ENCODE results near the gene HINT3.
"Not testable (repeated sequence)": the region's sequence is repeated elsewhere in the genome, so short reads cannot be mapped to it uniquely, and the experiment has no call there.

HINT3 gene

DNA sequence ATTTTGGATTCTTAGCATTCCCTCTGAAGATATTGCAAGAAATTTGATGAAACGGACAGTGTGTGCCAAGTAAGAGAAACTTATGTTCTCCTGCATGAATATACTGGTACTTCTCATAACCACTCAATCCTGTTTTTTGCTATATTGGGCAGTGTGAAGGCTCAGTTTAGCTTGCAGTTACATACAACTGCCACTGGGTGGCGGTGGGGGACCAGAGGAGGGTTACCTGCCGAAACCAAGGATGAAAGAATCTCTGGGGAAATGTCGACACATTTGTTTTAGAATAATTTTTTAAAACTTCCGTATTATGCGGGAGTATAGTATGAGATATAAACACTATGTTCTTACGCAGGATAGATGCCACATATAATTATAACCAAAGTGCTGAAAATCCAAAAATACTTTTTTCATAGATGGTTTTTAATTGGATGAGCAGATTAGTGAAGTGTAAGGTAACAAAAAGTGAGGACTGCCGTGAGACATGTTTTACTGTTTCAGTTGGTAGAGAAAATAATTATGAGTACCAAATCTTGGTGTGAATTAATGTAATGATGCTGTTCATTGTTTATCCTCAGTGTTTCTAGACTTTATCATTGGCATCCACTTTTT is 39.5 kb downstream of the HINT3 start:
- DNase-seq (ENCODE audit: low read depth in 2 of 2), result peak; percentile 45 to 58

DNA sequence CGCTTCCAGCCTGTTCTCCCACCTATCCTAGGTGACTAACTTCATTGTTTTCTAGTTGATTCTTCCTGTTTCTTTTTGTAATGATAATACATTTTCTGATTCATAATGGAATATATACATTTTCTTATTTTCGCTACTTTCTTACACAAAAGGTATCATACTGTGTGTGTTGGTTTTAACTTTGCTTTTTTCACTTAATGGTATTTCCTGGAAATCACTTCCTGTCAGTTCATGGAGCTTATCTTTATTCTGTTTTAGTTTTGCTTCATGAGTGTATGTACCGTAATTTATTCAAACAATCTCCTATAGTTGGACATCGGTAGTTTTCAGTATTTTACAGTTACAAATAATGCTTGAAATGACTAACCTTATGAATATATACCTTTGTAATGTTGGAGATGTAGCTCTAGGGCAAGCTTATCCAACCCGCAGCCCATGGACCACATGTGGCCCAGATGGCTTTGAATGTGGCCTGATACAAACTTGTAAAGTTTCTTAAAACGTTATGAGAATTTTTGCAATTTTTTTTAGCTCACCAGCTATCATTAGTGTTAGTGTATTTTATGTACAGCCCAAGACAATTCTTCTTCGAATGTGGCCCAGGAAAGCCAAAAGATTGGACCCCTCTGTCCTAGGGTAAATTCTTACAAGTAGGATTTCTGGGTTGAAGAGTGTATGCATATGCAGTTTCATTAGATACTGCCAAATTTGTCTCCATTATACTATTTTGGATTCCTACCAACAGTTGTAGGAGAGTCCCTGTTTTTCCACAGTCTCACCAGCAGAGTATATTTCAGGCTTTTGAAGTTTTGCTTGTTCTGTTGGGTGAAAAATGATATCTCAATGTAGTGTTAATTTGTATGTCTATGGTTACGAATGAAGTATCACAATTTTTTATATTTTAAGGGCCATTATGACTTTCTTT is 46.4 kb downstream of the HINT3 start:
- no peak for DNase-seq (ENCODE audit: low read depth in 2 of 2)

DNA sequence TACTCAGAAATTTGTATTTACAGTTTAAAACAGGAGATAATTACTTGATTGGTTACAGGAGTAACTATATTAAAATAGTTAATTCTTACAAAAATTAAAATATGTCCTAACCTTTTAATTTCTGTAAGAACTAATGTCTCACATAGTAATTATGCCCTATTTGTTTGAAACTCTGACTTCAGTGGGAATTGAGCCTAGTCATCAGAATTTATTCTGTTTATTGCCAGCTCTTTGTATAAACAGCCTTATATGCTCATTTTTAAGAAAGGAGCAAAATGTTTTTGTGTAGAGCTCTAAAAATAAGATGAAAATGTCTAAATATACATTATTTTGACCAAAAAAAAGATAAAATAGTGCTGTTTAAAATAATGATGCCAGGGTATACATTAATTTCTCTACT is 51.2 kb downstream of the HINT3 start:
- no peak for DNase-seq (ENCODE audit: low read depth in 2 of 2)

DNA sequence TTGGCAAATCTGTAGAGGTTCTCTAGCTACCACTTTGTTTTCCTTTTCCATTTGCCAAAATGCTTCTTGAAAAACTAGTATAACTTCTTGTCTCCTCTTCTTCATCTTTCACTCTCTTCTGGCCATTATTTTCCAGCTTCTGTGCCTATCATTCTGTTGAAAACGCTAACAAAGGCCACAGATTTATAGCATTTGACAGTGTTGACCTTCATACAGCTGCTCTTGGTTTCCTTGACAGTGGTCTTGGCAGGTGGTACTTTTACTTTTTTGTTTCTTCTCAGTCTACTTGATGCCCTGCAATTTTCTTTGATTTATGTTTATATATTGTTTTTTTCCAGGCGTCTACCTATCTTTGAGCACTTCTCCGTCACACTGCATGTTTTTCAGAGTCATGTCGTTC is 53.5 kb downstream of the HINT3 start:
- no peak for DNase-seq (ENCODE audit: low read depth in 2 of 2)

DNA sequence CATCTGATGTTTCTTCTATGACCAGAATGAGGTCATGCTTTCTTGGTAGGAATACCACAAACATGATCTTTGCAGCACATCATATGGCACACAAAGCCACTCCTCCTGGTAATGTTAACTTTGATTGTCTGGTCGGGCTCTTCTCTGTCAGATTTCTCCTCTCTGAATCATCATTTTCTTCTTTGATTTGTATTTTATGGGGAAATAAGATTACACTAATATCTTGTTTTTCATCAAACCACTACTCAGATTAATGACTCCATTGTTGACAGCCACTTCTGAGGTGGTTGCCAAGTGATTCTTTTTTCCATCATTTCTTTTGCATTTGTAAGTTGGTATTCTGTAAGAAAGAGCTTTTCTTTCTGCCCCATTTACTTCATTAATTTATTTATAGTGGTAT is 59.3 kb downstream of the HINT3 start:
- DNase-seq (ENCODE audit: low read depth in 2 of 2), result no peak

GRCh38 chr6:126016591-126016990 is 60.0 kb downstream of the HINT3 start:
- no peak for DNase-seq (ENCODE audit: low read depth in 2 of 2)

GRCh38 chr6:126017668-126018067 is 61.1 kb downstream of the HINT3 start:
- no peak for DNase-seq (ENCODE audit: low read depth in 2 of 2)

GRCh38 chr6:126020305-126021050 is 63.9 kb downstream of the HINT3 start:
- DNase-seq (ENCODE audit: low read depth in 2 of 2), result no peak

GRCh38 chr6:126023474-126023873 is 66.9 kb downstream of the HINT3 start:
- DNase-seq (ENCODE audit: low read depth in 2 of 2), result not testable (repeated sequence)

- DNase-seq (ENCODE audit: low read depth in 2 of 2), result no peak
These were observed 69.4 kb downstream of the HINT3 start for GRCh38 chr6:126026001-126026400.

- no peak for DNase-seq (ENCODE audit: low read depth in 2 of 2)
These were observed 71.0 kb downstream of the HINT3 start for GRCh38 chr6:126027601-126028000.
